ENCODE results near the gene MYLK3. TPM values are rescaled to one million over a fixed set of nuclear protein-coding genes. Genes with fewer than 3 reads are reported as not detected.

MYLK3 gene
- total and polyA plus RNA-seq, 2 donors (not counting 3 experiments of a cell fraction or from before 2014, with no cell fraction given), result not detected

- DNase-seq (ENCODE audit: low read depth, low spot score), result no peak
- Histone ChIP-seq H3K9me1 (replicated peaks; ENCODE audit: control insufficient read depth, extremely low read depth, insufficient read depth, low read length) (no peaks in the 10 kb centered on the region), H3K9me3 (replicated peaks; ENCODE audit: control insufficient read depth, insufficient read depth, low read length) (no peaks in the 10 kb centered on the region), H3K4me3 (replicated peaks in 1 of 3; ENCODE audit: insufficient read depth in 1 of 3, low read depth in 1 of 3, low read length in 3 of 3) (no peak overlapping the region), H4K20me1 (replicated peaks; ENCODE audit: control insufficient read depth, extremely low read depth, insufficient read depth, low read length) (no peaks in the 10 kb centered on the region), H3K4me2 (ENCODE audit: insufficient read depth, low read length) (no peak overlapping the region), H3K27me3 (ENCODE audit: control insufficient read depth in 2 of 2, insufficient read depth in 2 of 2, low read length in 2 of 2) (no peaks in the 10 kb centered on the region), H2AFZ (ENCODE audit: low read depth, low read length) (no peak overlapping the region), H3K36me3 (ENCODE audit: control insufficient read depth in 2 of 2, extremely low read depth in 1 of 2, insufficient read depth in 2 of 2, low read length in 2 of 2) (no peaks in the 10 kb centered on the region), H3K9ac (replicated peaks; ENCODE audit: extremely low read depth, insufficient read depth, low read length) (no peak overlapping the region), H3K4me1 (ENCODE audit: control insufficient read depth, extremely low read depth, insufficient read depth, low read length) (no peaks in the 10 kb centered on the region), H3K27ac (ENCODE audit: insufficient read depth, low read depth, low read length) (no peak overlapping the region), H3K79me2 (ENCODE audit: control insufficient read depth, insufficient read depth, low read length) (no peaks in the 10 kb centered on the region)
- dilution Hi-C loops (cut with MboI; ENCODE audit: extremely low pct_ligation_motif_present, low sequenced_read_pairs), result no loop called here
- no peak for FAIRE-seq
- TF ChIP-seq POLR2A (IDR thresholded peaks at IDR 0.05; ENCODE audit: low read depth, low read length), result no peak
- ChIA-PET POLR2A (no interaction called here), CTCF (no interaction called here)
- no TSS peak for BruUV-seq (replicated peaks)
- intact Hi-C loops (cut with micrococcal nuclease), result no loop called here
Measured at GRCh38 chr16:46777804-46778203, 29.7 kb upstream of the MYLK3 start.

- Histone ChIP-seq H3K27ac (ENCODE audit: insufficient read depth, low read depth, low read length) (no peak overlapping the region), H3K4me3 (replicated peaks in 1 of 3; ENCODE audit: insufficient read depth in 1 of 3, low read depth in 1 of 3, low read length in 3 of 3) (no peak overlapping the region), H3K36me3 (ENCODE audit: control insufficient read depth in 2 of 2, extremely low read depth in 1 of 2, insufficient read depth in 2 of 2, low read length in 2 of 2) (no peaks in the 10 kb centered on the region), H3K9me1 (replicated peaks; ENCODE audit: control insufficient read depth, extremely low read depth, insufficient read depth, low read length) (no peaks in the 10 kb centered on the region), H3K9ac (replicated peaks; ENCODE audit: extremely low read depth, insufficient read depth, low read length) (no peak overlapping the region), H3K27me3 (ENCODE audit: control insufficient read depth in 2 of 2, insufficient read depth in 2 of 2, low read length in 2 of 2) (no peaks in the 10 kb centered on the region), H3K4me2 (ENCODE audit: insufficient read depth, low read length) (no peak overlapping the region), H4K20me1 (replicated peaks; ENCODE audit: control insufficient read depth, extremely low read depth, insufficient read depth, low read length) (no peaks in the 10 kb centered on the region), H3K9me3 (replicated peaks; ENCODE audit: control insufficient read depth, insufficient read depth, low read length) (no peaks in the 10 kb centered on the region), H3K79me2 (ENCODE audit: control insufficient read depth, insufficient read depth, low read length) (no peaks in the 10 kb centered on the region), H2AFZ (ENCODE audit: low read depth, low read length) (no peak overlapping the region), H3K4me1 (ENCODE audit: control insufficient read depth, extremely low read depth, insufficient read depth, low read length) (no peaks in the 10 kb centered on the region)
- intact Hi-C loops (cut with micrococcal nuclease), result no loop called here
- DNase-seq (ENCODE audit: low read depth, low spot score) (no peak), FAIRE-seq (no peak)
- TF ChIP-seq POLR2AphosphoS5 (IDR thresholded peaks at IDR 0.05; ENCODE audit: insufficient read depth, low read depth, low read length), result no peak
- TF ChIP-seq FOS (IDR thresholded peaks at IDR 0.05; ENCODE audit: borderline replicate concordance, insufficient read depth, low read length), result no peak
- TF ChIP-seq CTCF (IDR thresholded peaks at IDR 0.05; ENCODE audit: extremely low read depth in 1 of 2, insufficient read depth in 1 of 2, low read depth in 1 of 2, low read length in 2 of 2), result no peak
- no peak for TF ChIP-seq MAX (IDR thresholded peaks at IDR 0.05; ENCODE audit: insufficient read depth, insufficient read length)
- no peak for TF ChIP-seq GATA2 (IDR thresholded peaks at IDR 0.05; ENCODE audit: insufficient read depth, insufficient read length, low read depth, low read length)
- TF ChIP-seq POLR2A (IDR thresholded peaks at IDR 0.05; ENCODE audit: low read depth, low read length), result no peak
- TF ChIP-seq MYC (IDR thresholded peaks at IDR 0.05; ENCODE audit: low read depth, low read length), result no peak
- TF ChIP-seq JUN (IDR thresholded peaks at IDR 0.05; ENCODE audit: borderline replicate concordance, insufficient read depth, insufficient read length, low read depth), result no peak
- TF ChIP-seq EZH2 (IDR thresholded peaks at IDR 0.05; ENCODE audit: borderline replicate concordance, low read depth, low read length, severe bottlenecking), result no peak
- BruUV-seq (replicated peaks), result no TSS peak
- ChIA-PET POLR2A (no interaction called here), CTCF (no interaction called here)
- dilution Hi-C loops (cut with MboI; ENCODE audit: extremely low pct_ligation_motif_present, low sequenced_read_pairs), result no loop called here
Measured at GRCh38 chr16:46775214-46775613, 27.1 kb upstream of the MYLK3 start.
